HG03175 (cell line): Measurements from ENCODE around the gene EVPL.
"Not testable (repeated sequence)": the region's sequence is repeated elsewhere in the genome, so short reads cannot be mapped to it uniquely, and the experiment has no call there.

ENCODE experiments used
- ATAC-seq: cut with Tn5 transposase; IDR thresholded peaks from one replicate; pipeline ENCODE4 v1.9.1; 2021; ENCODE audit warnings: mild to moderate bottlenecking, moderate library complexity; ENCODE audit not compliant: unreplicated experiment

EVPL gene

GRCh38 chr17:75970626-75971025 is 56.5 kb downstream of the EVPL start:
- ATAC-seq = no peak

- ATAC-seq = no peak
Observed at GRCh38 chr17:75970011-75970523, 57.0 kb downstream of the EVPL start.

GRCh38 chr17:75969044-75969443 is 58.1 kb downstream of the EVPL start:
- not testable (repeated sequence) for ATAC-seq

- ATAC-seq = no peak
Observed at GRCh38 chr17:75965468-75965867, 61.6 kb downstream of the EVPL start.

- ATAC-seq = no peak
Observed at GRCh38 chr17:75959839-75960511, 67.1 kb downstream of the EVPL start.

- no peak for ATAC-seq
Observed at GRCh38 chr17:75959051-75959838, 67.9 kb downstream of the EVPL start.
